Measurements from ENCODE around the gene ASMTL. TPM values are rescaled to one million over a fixed set of nuclear protein-coding genes. Genes with fewer than 3 reads are reported as not detected.
A peak's percentile ranks its signal among the peaks of the same experiment; 100 is the strongest.

ASMTL gene
- total RNA-seq, 1 donor from 2014 or later: 46.1 TPM

GRCh38 chrX:1400049-1400448 is 52.7 kb downstream of the ASMTL start:
- H3K36me3 ChIP-seq: peaks cover under 1% of the 10 kb centered on the region
- H3K9ac ChIP-seq: no peak overlapping the region
- H3K4me3 ChIP-seq: no peak overlapping the region
- H3F3A ChIP-seq (ENCODE audit: low read depth): peaks cover 9% of the 10 kb centered on the region
- H3K27me3 Mint-ChIP-seq (ENCODE audit: insufficient read depth, low read depth): no peaks in the 10 kb centered on the region
- H3K27ac ChIP-seq: no peak overlapping the region
- H3K79me2 ChIP-seq (ENCODE audit: low read depth): peaks cover 10% of the 10 kb centered on the region
- H3K4me1 Mint-ChIP-seq: peaks cover 10% of the 10 kb centered on the region
- H3K4me3 Mint-ChIP-seq: no peak overlapping the region
- TF ChIP-seq EZH2phosphoT487 (IDR thresholded peaks at IDR 0.05): no peak
- H3K36me3 Mint-ChIP-seq: peaks cover 11% of the 10 kb centered on the region
- peaks cover 4% of the 10 kb centered on the region for H4K20me1 ChIP-seq (ENCODE audit: low read depth)
- H3K9me3 Mint-ChIP-seq: no peaks in the 10 kb centered on the region
- no peak for DNase-seq (ENCODE audit: low spot score)
- H3K9me3 ChIP-seq (ENCODE audit: low read depth): no peaks in the 10 kb centered on the region
- H3K4me1 ChIP-seq: no peaks in the 10 kb centered on the region
- no peak overlapping the region for H2AFZ ChIP-seq (replicated peaks)
- H3K4me2 ChIP-seq: no peak overlapping the region
- no peaks in the 10 kb centered on the region for H3K27me3 ChIP-seq
- no peak overlapping the region for H3K27ac Mint-ChIP-seq

- Histone ChIP-seq H3K4me3 (no peak overlapping the region), H2AFZ (replicated peaks) (no peak overlapping the region), H3K79me2 (ENCODE audit: low read depth) (peaks cover 24% of the 10 kb centered on the region), H3K4me1 (peaks cover 2% of the 10 kb centered on the region), H3K4me2 (no peak overlapping the region), H3F3A (ENCODE audit: low read depth) (peaks cover 9% of the 10 kb centered on the region), H3K27me3 (no peaks in the 10 kb centered on the region), H3K9ac (no peak overlapping the region), H3K9me3 (ENCODE audit: low read depth) (no peaks in the 10 kb centered on the region), H3K36me3 (no peaks in the 10 kb centered on the region), H3K27ac (peak overlapping the region; percentile 46), H4K20me1 (ENCODE audit: low read depth) (peaks cover 7% of the 10 kb centered on the region)
- no peak for DNase-seq (ENCODE audit: low spot score)
- Mint-ChIP-seq H3K9me3 (no peaks in the 10 kb centered on the region), H3K4me3 (no peak overlapping the region), H3K36me3 (peaks cover 11% of the 10 kb centered on the region), H3K4me1 (peaks cover 19% of the 10 kb centered on the region), H3K27me3 (ENCODE audit: insufficient read depth, low read depth) (peaks cover under 1% of the 10 kb centered on the region), H3K27ac (no peak overlapping the region)
- no peak for TF ChIP-seq CTCF (IDR thresholded peaks at IDR 0.05)
- no peak for TF ChIP-seq EZH2phosphoT487 (IDR thresholded peaks at IDR 0.05)
- TF ChIP-seq EZH2 (IDR thresholded peaks at IDR 0.05): no peak
These were observed 54.0 kb downstream of the ASMTL start for GRCh38 chrX:1398431-1399340.

GRCh38 chrX:1397441-1398270 is 55.1 kb downstream of the ASMTL start:
- no peaks in the 10 kb centered on the region for H3K27me3 ChIP-seq
- H3K27ac Mint-ChIP-seq: no peak overlapping the region
- no peak overlapping the region for H3K4me3 ChIP-seq
- no peaks in the 10 kb centered on the region for H3K9me3 Mint-ChIP-seq
- H3K4me2 ChIP-seq: no peak overlapping the region
- no peak overlapping the region for H3K4me3 Mint-ChIP-seq
- peaks cover 8% of the 10 kb centered on the region for H3K4me1 ChIP-seq
- peaks cover 11% of the 10 kb centered on the region for H3K36me3 Mint-ChIP-seq
- H3K27me3 Mint-ChIP-seq (ENCODE audit: insufficient read depth, low read depth): peaks cover 2% of the 10 kb centered on the region
- no peak for TF ChIP-seq EZH2phosphoT487 (IDR thresholded peaks at IDR 0.05)
- TF ChIP-seq EZH2 (IDR thresholded peaks at IDR 0.05): no peak
- no peak for TF ChIP-seq CTCF (IDR thresholded peaks at IDR 0.05)
- H3K9me3 ChIP-seq (ENCODE audit: low read depth): no peaks in the 10 kb centered on the region
- peaks cover 7% of the 10 kb centered on the region for H4K20me1 ChIP-seq (ENCODE audit: low read depth)
- no peak for DNase-seq (ENCODE audit: low spot score)
- H3K79me2 ChIP-seq (ENCODE audit: low read depth): peaks cover 32% of the 10 kb centered on the region
- H2AFZ ChIP-seq (replicated peaks): no peak overlapping the region
- H3F3A ChIP-seq (ENCODE audit: low read depth): peaks cover 14% of the 10 kb centered on the region
- H3K27ac ChIP-seq: no peak overlapping the region
- H3K4me1 Mint-ChIP-seq: peaks cover 22% of the 10 kb centered on the region
- H3K9ac ChIP-seq: no peak overlapping the region
- H3K36me3 ChIP-seq: no peaks in the 10 kb centered on the region
